Endothelial cell of umbilical vein (primary cell): ENCODE data around the gene CD84. TPM values are rescaled to one million over a fixed set of nuclear protein-coding genes. Genes with fewer than 3 reads are reported as not detected.

Experiments
- BruUV-seq: library from RNA; stranded (reverse); fragments of 400-500 nt; replicated peaks from 2 replicates; lab custom pipeline; 2021; lab: Mats Ljungman, UMichigan
- CTCF ChIA-PET: fragments of 300-600, 350-600 bp; sonication (Branson Sonifier 250); formaldehyde crosslinking; loops from one replicate; lab custom pipeline; 2021; ENCODE audit warnings: antibody characterized with exemption, inconsistent platforms; lab: Charles Lee
- POLR2A ChIA-PET: fragments of 300-600, 350-600 bp; sonication (Branson Sonifier 250); formaldehyde crosslinking; loops from one replicate; lab custom pipeline; 2021; ENCODE audit warnings: antibody characterized with exemption, inconsistent platforms; lab: Charles Lee
- DNase-seq: peaks from one replicate; pipeline ENCODE4 v3.0.0-alpha.2; 2011; ENCODE audit warnings: low read depth, low spot score
- FAIRE-seq: peaks from 2 replicates; lab custom pipeline; 2011; peaks lifted over from hg19 to GRCh38; lab: Jason Lieb, UNC
- H2AFZ ChIP-seq: 2 replicates; pipeline ENCODE4 v1.6.0; 2012; ENCODE audit warnings: low read depth, low read length, control low read depth, inconsistent platforms
- H3K27ac ChIP-seq: 2 replicates; pipeline ENCODE4 v1.5.1; 2011; ENCODE audit warnings: low read depth, mild to moderate bottlenecking, control low read depth, low read length, moderate library complexity; ENCODE audit not compliant: insufficient read depth
- H3K27me3 ChIP-seq, 2 experiments: 2 replicates each; pipeline versions ENCODE4 v1.6.0 to v1.6.1; 2011; ENCODE audit warnings: low read length in 2 of 2, mixed read lengths in 1 of 2; ENCODE audit not compliant: control insufficient read depth in 2 of 2, insufficient read depth in 2 of 2
- H3K36me3 ChIP-seq, 2 experiments: 2 replicates in 1 of 2; 3 replicates in 1 of 2; pipeline ENCODE4 v1.5.1; 2011; ENCODE audit warnings: low read length in 2 of 2, mild to moderate bottlenecking in 1 of 2, moderate library complexity in 1 of 2; ENCODE audit not compliant: control insufficient read depth in 2 of 2, insufficient read depth in 2 of 2; ENCODE audit errors: extremely low read depth in 1 of 2
- H3K4me1 ChIP-seq: 3 replicates; pipeline ENCODE4 v1.5.1; 2011; ENCODE audit warnings: mild to moderate bottlenecking, low read length; ENCODE audit not compliant: control insufficient read depth, insufficient read depth; ENCODE audit errors: extremely low read depth
- H3K4me2 ChIP-seq: 2 replicates; pipeline ENCODE4 v1.6.1; 2011; ENCODE audit warnings: low read length, control low read depth, mixed read lengths; ENCODE audit not compliant: insufficient read depth
- H3K4me3 ChIP-seq, 3 experiments: fragments of 200-600 bp in 1 of 3; sonication (generic), shearing (Covaris generic) in 1 of 3; replicated peaks in 1 of 3; 2 replicates each; pipeline ENCODE4 v1.5.1; 2011 to 2016; ENCODE audit warnings: control low read depth in 3 of 3, low read length in 3 of 3, mild to moderate bottlenecking in 2 of 3, inconsistent platforms in 1 of 3, low read depth in 1 of 3, moderate library complexity in 1 of 3; ENCODE audit not compliant: insufficient read depth in 1 of 3
- H3K79me2 ChIP-seq: 2 replicates; pipeline ENCODE4 v1.6.0; 2012; ENCODE audit warnings: low read length, inconsistent platforms; ENCODE audit not compliant: control insufficient read depth, insufficient read depth
- H3K9ac ChIP-seq: replicated peaks from 2 replicates; pipeline ENCODE3; 2011; ENCODE audit warnings: low read length, control low read depth; ENCODE audit not compliant: insufficient read depth; ENCODE audit errors: extremely low read depth
- H3K9me1 ChIP-seq: replicated peaks from 3 replicates; pipeline ENCODE4 v1.6.0; 2011; ENCODE audit warnings: mild to moderate bottlenecking, low read length; ENCODE audit not compliant: control insufficient read depth, insufficient read depth; ENCODE audit errors: extremely low read depth
- H3K9me3 ChIP-seq: replicated peaks from 2 replicates; pipeline ENCODE4 v1.5.1; 2012; ENCODE audit warnings: low read length, inconsistent platforms; ENCODE audit not compliant: control insufficient read depth, insufficient read depth
- H4K20me1 ChIP-seq: replicated peaks from 2 replicates; pipeline ENCODE3; 2011; ENCODE audit warnings: mild to moderate bottlenecking, low read length; ENCODE audit not compliant: control insufficient read depth, insufficient read depth; ENCODE audit errors: extremely low read depth
- EZH2 ChIP-seq: IDR thresholded peaks from 2 replicates; pipeline ENCODE4 v1.6.1; 2012; ENCODE audit warnings: borderline replicate concordance, low read depth, mild to moderate bottlenecking, moderate library complexity, low read length, inconsistent platforms; ENCODE audit not compliant: severe bottlenecking
- FOS ChIP-seq: IDR thresholded peaks from 2 replicates; pipeline ENCODE4 v1.6.1; 2011; ENCODE audit warnings: mild to moderate bottlenecking, low read length, moderate library complexity, borderline replicate concordance; ENCODE audit not compliant: insufficient read depth
- GATA2 ChIP-seq: IDR thresholded peaks from 2 replicates; pipeline ENCODE4 v1.7.0; 2011; ENCODE audit warnings: low read depth, mild to moderate bottlenecking, moderate library complexity, mixed read lengths, low read length; ENCODE audit not compliant: insufficient read length, insufficient read depth
- JUN ChIP-seq: IDR thresholded peaks from 2 replicates; pipeline ENCODE4 v1.6.1; 2011; ENCODE audit warnings: borderline replicate concordance, low read depth; ENCODE audit not compliant: insufficient read length, insufficient read depth
- MYC ChIP-seq: IDR thresholded peaks from one replicate; pipeline ENCODE4 v1.6.1; 2011; ENCODE audit warnings: mild to moderate bottlenecking, low read depth, low read length
- POLR2A ChIP-seq: IDR thresholded peaks from 2 replicates; pipeline ENCODE4 v1.6.1; 2012; ENCODE audit warnings: low read depth, mild to moderate bottlenecking, control low read depth, low read length
- POLR2AphosphoS5 ChIP-seq: IDR thresholded peaks from 2 replicates; pipeline ENCODE4 v1.6.1; 2012; ENCODE audit warnings: low read depth, mild to moderate bottlenecking, control low read depth, low read length, moderate library complexity; ENCODE audit not compliant: insufficient read depth
- dilution Hi-C: fragments of 300-500 bp; cut with MboI; formaldehyde crosslinking; loops from one replicate; pipeline ENCODE4 v1.15.0; 2019; ENCODE audit warnings: low sequenced_read_pairs; ENCODE audit not compliant: extremely low pct_ligation_motif_present
- intact Hi-C: fragments of 100-400 bp; cut with micrococcal nuclease; formaldehyde crosslinking; loops from one replicate; pipeline ENCODE4 v1.10.0; 2022
- polyA plus RNA-seq, 4 experiments: library from polyadenylated mRNA; depleted of rRNA in 3 of 4; stranded (reverse) in 3 of 4; unstranded in 1 of 4; fragments of >200 nt; gene quantifications; 2 replicates each; pipeline versions ENCODE4 v1.2.1 to v1.2.3, GENCODE V29; 2011 to 2012; ENCODE audit warnings: missing spikeins in 1 of 4
- total RNA-seq: library from RNA; stranded (reverse); gene quantifications from 2 replicates; pipeline ENCODE4 v1.2.3, GENCODE V29; 2021
- TF ChIP-seq, protein P1 (sequence below): IDR thresholded peaks from 2 replicates; pipeline ENCODE4 v1.6.1; 2011; ENCODE audit not compliant: insufficient read depth, insufficient read length
- TF ChIP-seq, protein P2 (sequence below), 2 donors: IDR thresholded peaks; 1 replicate in 1 of 2; 2 replicates in 1 of 2; pipeline ENCODE4 v1.5.1; 2011; ENCODE audit warnings: low read length in 2 of 2, mild to moderate bottlenecking in 2 of 2, moderate library complexity in 2 of 2, control low read depth in 1 of 2, inconsistent platforms in 1 of 2, low read depth in 1 of 2; ENCODE audit not compliant: insufficient read depth in 1 of 2; ENCODE audit errors: extremely low read depth in 1 of 2

Gene CD84
- total and polyA plus RNA-seq, 2 donors (not counting 3 experiments of a cell fraction or from before 2014, with no cell fraction given), result not detected

- POLR2A ChIA-PET, result no interaction called here
- intact Hi-C loops, result no loop called here
Observed at GRCh38 chr1:160552425-160552824, 26.9 kb downstream of the CD84 start.

DNA sequence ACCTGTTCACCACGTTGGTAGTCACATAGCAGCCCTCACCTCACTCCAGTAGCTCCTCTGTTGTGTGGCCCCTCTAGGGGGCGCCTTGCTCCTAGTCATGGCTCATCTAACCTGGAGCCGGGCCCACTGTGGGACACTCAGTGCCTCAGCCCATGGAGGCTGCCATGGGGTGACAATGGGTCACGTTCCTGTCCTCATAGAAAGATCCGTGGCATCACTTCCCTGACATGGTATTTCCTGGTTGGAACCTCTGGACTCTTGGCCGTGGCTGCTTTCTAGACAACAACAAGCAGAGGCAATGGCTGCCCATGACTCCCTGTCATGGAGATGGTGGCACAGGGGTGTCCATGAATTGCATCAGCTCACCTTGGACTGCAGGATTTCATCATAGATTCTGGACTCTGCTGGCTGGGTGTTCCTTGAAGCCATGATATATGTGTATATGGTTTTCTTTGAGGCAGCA is 28.7 kb downstream of the CD84 start:
- dilution Hi-C loops, result no loop called here
- BruUV-seq, result no TSS peak

More at GRCh38 chr1:160552425-160552824, 26.9 kb downstream of the CD84 start:
- DNase-seq, result no peak
- Histone ChIP-seq H3K9me1 (no peaks in the 10 kb centered on the region), H3K4me3 (no peak overlapping the region), H4K20me1 (no peaks in the 10 kb centered on the region), H3K79me2 (no peaks in the 10 kb centered on the region), H3K9me3 (no peaks in the 10 kb centered on the region), H3K9ac (no peak overlapping the region), H3K36me3 (no peaks in the 10 kb centered on the region), H3K4me1 (no peaks in the 10 kb centered on the region), H2AFZ (no peak overlapping the region), H3K27me3 (peaks cover 0 to 3% of the 10 kb centered on the region in 2 experiments), H3K27ac (no peak overlapping the region), H3K4me2 (no peak overlapping the region)
- no peak for FAIRE-seq
- BruUV-seq, result no TSS peak
- CTCF ChIA-PET, result no interaction called here
- dilution Hi-C loops, result no loop called here
- TF ChIP-seq GATA2 (no peak), POLR2AphosphoS5 (no peak)
- TF ChIP-seq, protein P1, sequence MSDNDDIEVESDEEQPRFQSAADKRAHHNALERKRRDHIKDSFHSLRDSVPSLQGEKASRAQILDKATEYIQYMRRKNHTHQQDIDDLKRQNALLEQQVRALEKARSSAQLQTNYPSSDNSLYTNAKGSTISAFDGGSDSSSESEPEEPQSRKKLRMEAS, result no peak

More for the DNA sequence above, 28.7 kb downstream of the CD84 start:
- Histone ChIP-seq H3K36me3 (no peaks in the 10 kb centered on the region), H3K27ac (no peak overlapping the region), H3K4me3 (no peak overlapping the region), H3K79me2 (no peaks in the 10 kb centered on the region), H2AFZ (no peak overlapping the region), H3K27me3 (peaks cover 0 to 3% of the 10 kb centered on the region in 2 experiments), H4K20me1 (no peaks in the 10 kb centered on the region), H3K9ac (no peak overlapping the region), H3K9me1 (no peaks in the 10 kb centered on the region), H3K9me3 (no peaks in the 10 kb centered on the region), H3K4me2 (no peak overlapping the region), H3K4me1 (no peaks in the 10 kb centered on the region)
- ChIA-PET CTCF (no interaction called here), POLR2A (no interaction called here)
- TF ChIP-seq POLR2AphosphoS5 (no peak), EZH2 (no peak), GATA2 (no peak), MYC (no peak), JUN (no peak), POLR2A (no peak), FOS (no peak)
- TF ChIP-seq, protein P2, sequence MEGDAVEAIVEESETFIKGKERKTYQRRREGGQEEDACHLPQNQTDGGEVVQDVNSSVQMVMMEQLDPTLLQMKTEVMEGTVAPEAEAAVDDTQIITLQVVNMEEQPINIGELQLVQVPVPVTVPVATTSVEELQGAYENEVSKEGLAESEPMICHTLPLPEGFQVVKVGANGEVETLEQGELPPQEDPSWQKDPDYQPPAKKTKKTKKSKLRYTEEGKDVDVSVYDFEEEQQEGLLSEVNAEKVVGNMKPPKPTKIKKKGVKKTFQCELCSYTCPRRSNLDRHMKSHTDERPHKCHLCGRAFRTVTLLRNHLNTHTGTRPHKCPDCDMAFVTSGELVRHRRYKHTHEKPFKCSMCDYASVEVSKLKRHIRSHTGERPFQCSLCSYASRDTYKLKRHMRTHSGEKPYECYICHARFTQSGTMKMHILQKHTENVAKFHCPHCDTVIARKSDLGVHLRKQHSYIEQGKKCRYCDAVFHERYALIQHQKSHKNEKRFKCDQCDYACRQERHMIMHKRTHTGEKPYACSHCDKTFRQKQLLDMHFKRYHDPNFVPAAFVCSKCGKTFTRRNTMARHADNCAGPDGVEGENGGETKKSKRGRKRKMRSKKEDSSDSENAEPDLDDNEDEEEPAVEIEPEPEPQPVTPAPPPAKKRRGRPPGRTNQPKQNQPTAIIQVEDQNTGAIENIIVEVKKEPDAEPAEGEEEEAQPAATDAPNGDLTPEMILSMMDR (IDR thresholded peaks at IDR 0.05; ENCODE audit: extremely low read depth in 1 of 2, insufficient read depth in 1 of 2, low read depth in 1 of 2, low read length in 2 of 2), result no peak
- TF ChIP-seq, protein P1, result no peak
- DNase-seq, result no peak
- intact Hi-C loops, result no loop called here
- no peak for FAIRE-seq
